PFSK-1 (cell line): ENCODE results near the gene FRMPD4.

Experiments used
- FOXP2 ChIP-seq: optimal IDR thresholded peaks from 2 replicates; pipeline ENCODE3; 2011; ENCODE audit warnings: borderline replicate concordance, control low read depth, inconsistent platforms; ENCODE audit not compliant: insufficient read depth; ENCODE audit errors: extremely low read length, extremely low read depth
- POLR2AphosphoS5 ChIP-seq: IDR thresholded peaks from 2 replicates; pipeline ENCODE4 v1.6.1; 2012; ENCODE audit warnings: low read depth, mild to moderate bottlenecking, control low read depth, low read length, moderate library complexity
- SIN3A ChIP-seq: IDR thresholded peaks from 2 replicates; pipeline ENCODE4 v1.6.1; 2012; ENCODE audit warnings: mild to moderate bottlenecking, low read length, moderate library complexity, borderline replicate concordance; ENCODE audit not compliant: insufficient read depth
- TAF1 ChIP-seq: IDR thresholded peaks from 2 replicates; pipeline ENCODE4 v1.6.1; 2012; ENCODE audit warnings: low read length, control low read depth, borderline replicate concordance; ENCODE audit not compliant: insufficient read depth
- TF ChIP-seq, protein P1 (sequence below), 2 experiments: IDR thresholded peaks; 2 replicates each; pipeline versions ENCODE4 v1.6.1 to v1.8.0; 2011 to 2012; ENCODE audit warnings: low read depth in 2 of 2, low read length in 2 of 2, control low read depth in 1 of 2, inconsistent platforms in 1 of 2, mild to moderate bottlenecking in 1 of 2, moderate library complexity in 1 of 2; ENCODE audit not compliant: insufficient read depth in 1 of 2

FRMPD4 gene

DNA sequence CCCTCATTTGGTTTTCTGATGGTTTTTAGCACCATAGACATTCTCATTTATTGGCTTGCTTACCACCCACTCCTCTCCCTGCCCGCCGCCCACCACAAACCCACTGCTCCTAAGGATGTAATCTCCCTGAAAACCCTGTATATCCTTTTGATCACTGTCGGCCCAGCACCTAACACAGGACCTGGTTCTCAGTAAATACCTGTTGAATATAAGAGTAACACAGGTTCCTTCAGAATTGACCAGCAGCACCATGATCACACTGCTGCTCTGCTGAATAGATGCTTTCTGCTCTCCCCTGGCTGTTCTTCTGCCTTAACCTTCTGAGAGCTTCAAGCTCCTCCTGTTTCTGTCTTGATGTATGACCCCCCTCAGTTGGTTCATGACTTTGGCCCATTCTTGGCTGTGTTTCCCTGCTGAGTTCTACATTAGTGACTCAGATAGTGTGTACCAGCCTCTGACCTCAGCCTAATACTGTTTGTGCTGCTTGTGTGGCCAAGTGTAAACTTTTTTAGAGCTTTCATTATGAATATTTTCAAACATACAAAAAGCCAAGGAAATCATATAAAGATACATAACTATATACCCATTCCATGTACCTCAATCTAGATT lies 265.3 kb downstream of the FRMPD4 start:
- TF ChIP-seq FOXP2 (no peak), TAF1 (no peak), SIN3A (no peak), POLR2AphosphoS5 (no peak)
- TF ChIP-seq, protein P1, sequence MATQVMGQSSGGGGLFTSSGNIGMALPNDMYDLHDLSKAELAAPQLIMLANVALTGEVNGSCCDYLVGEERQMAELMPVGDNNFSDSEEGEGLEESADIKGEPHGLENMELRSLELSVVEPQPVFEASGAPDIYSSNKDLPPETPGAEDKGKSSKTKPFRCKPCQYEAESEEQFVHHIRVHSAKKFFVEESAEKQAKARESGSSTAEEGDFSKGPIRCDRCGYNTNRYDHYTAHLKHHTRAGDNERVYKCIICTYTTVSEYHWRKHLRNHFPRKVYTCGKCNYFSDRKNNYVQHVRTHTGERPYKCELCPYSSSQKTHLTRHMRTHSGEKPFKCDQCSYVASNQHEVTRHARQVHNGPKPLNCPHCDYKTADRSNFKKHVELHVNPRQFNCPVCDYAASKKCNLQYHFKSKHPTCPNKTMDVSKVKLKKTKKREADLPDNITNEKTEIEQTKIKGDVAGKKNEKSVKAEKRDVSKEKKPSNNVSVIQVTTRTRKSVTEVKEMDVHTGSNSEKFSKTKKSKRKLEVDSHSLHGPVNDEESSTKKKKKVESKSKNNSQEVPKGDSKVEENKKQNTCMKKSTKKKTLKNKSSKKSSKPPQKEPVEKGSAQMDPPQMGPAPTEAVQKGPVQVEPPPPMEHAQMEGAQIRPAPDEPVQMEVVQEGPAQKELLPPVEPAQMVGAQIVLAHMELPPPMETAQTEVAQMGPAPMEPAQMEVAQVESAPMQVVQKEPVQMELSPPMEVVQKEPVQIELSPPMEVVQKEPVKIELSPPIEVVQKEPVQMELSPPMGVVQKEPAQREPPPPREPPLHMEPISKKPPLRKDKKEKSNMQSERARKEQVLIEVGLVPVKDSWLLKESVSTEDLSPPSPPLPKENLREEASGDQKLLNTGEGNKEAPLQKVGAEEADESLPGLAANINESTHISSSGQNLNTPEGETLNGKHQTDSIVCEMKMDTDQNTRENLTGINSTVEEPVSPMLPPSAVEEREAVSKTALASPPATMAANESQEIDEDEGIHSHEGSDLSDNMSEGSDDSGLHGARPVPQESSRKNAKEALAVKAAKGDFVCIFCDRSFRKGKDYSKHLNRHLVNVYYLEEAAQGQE (IDR thresholded peaks at IDR 0.05; ENCODE audit: insufficient read depth in 1 of 2, low read depth in 2 of 2, low read length in 2 of 2): no peak

- TF ChIP-seq POLR2AphosphoS5 (no peak), SIN3A (no peak), FOXP2 (no peak), TAF1 (no peak)
- TF ChIP-seq, protein P1 (IDR thresholded peaks at IDR 0.05; ENCODE audit: insufficient read depth in 1 of 2, low read depth in 2 of 2, low read length in 2 of 2): no peak
Measured at GRCh38 chrX:12405306-12405705, 267.0 kb downstream of the FRMPD4 start.

- TF ChIP-seq SIN3A (no peak), POLR2AphosphoS5 (no peak), TAF1 (no peak), FOXP2 (no peak)
- TF ChIP-seq, protein P1 (IDR thresholded peaks at IDR 0.05; ENCODE audit: insufficient read depth in 1 of 2, low read depth in 2 of 2, low read length in 2 of 2): no peak
Measured at GRCh38 chrX:12410523-12410922, 272.2 kb downstream of the FRMPD4 start.

GRCh38 chrX:12411831-12412230 lies 273.6 kb downstream of the FRMPD4 start:
- TF ChIP-seq POLR2AphosphoS5 (no peak), SIN3A (no peak), FOXP2 (no peak), TAF1 (no peak)
- TF ChIP-seq, protein P1 (IDR thresholded peaks at IDR 0.05; ENCODE audit: insufficient read depth in 1 of 2, low read depth in 2 of 2, low read length in 2 of 2): no peak

- TF ChIP-seq FOXP2 (no peak), POLR2AphosphoS5 (no peak), SIN3A (no peak), TAF1 (no peak)
- TF ChIP-seq, protein P1 (IDR thresholded peaks at IDR 0.05; ENCODE audit: insufficient read depth in 1 of 2, low read depth in 2 of 2, low read length in 2 of 2): no peak
Measured at GRCh38 chrX:12412561-12412960, 274.3 kb downstream of the FRMPD4 start.
